ENCODE measurements around the gene OR51B6.
"Not testable (repeated sequence)": the region's sequence is repeated elsewhere in the genome, so short reads cannot be mapped to it uniquely, and the experiment has no call there.

OR51B6 gene, protein sequence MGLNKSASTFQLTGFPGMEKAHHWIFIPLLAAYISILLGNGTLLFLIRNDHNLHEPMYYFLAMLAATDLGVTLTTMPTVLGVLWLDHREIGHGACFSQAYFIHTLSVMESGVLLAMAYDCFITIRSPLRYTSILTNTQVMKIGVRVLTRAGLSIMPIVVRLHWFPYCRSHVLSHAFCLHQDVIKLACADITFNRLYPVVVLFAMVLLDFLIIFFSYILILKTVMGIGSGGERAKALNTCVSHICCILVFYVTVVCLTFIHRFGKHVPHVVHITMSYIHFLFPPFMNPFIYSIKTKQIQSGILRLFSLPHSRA

DNA sequence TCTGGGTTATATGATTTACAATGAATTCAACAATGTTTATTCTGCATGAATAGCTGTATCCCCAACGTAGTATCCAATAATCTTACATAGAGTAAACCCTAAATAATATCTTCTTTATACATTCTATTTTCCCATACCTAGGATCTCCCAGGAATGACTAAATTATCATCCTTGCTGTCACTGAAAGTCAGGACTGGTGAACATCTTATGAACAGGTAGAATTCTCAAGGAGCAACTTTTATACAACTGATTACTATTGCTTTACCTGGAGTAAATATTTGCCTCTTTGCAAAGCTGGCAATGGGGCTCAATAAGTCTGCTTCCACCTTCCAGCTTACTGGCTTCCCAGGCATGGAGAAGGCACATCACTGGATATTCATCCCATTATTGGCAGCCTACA is at the start of gene OR51B6:
Gene OR51B6, plus strand, starts transcription at position 301 of the 400 bp plus-strand sequence. Its CDS starts 0 bp downstream, at position 301.
- DNase-seq (ENCODE audit: low spot score) = no peak

DNA sequence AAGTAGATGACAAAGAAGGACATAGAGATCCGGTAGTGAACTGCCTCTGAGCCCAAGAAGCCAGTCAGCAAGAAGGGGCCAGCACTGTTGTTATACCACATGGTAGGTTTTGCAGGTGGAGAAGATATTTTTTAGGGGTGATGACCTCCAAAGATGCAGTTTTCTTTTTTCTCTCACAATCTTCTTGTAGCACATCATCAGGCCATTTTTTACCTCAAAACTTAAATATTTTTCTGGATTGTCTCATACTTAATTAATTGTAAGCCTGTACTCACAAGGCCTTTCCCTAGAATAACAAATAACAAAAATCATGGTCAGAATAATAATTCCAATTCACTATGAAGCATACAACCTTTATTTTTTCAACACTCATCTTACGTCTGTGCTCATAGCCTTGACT is 49.5 kb upstream of the OR51B6 start, which contains the start of gene OR51B4:
Gene OR51B4, minus strand, starts transcription at position 101 of the 400 bp plus-strand sequence. Its CDS starts 0 bp downstream, at position 101.
- DNase-seq (ENCODE audit: low spot score) = no peak

DNA sequence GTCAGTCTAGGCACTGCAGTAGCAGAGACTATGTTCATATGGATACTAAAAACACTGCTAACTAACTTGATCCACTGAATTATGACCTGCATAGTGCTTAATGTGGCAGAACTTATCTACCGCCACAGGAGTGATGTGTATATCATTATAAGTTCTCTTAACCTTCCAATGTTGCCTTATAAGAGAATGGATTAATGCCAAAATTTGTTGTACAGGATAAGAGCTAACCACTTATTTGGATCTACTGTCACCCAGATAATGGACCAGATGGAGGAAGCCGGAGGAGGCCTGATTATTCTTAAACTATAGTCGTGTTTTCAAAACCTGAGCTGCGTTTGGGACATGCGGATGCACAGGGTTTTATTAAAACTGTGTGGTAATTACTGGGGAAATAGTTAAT is 47.7 kb upstream of the OR51B6 start:
- DNase-seq (ENCODE audit: low spot score) = no peak

DNA sequence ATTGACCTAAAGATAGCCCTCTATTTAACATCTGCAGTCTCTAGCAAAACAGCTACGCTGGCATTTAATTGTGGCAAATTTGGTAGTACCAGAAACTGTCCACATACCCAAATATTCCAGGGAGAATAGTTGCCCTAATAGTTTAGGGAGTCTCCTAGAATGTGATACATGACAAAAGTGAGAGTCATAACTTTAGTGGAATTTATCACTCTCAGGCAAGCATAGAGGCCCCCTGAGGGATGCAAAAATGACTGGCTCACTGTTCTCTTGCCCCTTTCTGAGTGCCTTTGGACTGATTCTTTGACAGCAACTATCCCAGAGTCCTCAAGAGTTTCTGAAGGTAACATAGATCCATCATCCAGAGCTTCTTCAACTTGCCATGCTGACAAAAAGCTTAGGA is 47.3 kb upstream of the OR51B6 start:
- DNase-seq (ENCODE audit: low spot score) = no peak

DNA sequence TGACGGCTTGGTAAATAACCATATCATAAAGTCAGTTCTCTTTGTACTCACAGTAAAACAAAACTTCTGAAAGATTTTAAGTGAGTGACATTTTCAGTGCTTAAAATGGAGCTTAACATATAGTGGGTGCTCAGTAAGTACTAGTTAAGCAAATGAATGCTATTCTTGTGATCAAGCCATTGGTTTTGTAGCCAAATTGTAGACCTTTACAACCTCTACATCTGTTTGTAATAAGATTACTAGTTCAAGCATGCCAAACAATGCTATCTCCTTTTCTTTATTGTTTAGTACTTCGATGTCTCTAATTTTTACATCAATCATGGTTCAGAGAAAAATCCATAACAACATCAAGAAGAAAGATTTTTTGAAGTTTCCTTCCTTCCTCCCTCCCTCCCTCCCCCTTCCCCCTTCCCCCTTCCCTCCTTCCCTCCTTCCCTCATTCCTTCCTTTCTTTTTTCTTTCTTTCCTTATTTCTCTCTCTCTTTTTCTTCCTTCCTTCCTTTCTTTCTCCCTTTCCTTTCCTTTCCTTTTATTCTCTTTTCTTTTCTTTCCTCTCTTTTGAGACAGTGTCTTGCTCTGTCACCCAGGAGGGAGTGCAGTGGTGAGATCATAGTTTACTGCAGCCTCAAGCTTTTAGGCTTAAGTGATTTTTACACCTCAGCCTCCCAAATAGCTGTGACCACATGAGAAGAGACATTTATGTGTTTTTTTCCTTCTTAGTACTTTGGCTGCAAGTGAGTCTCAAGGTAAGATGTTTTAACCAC is 43.9 kb upstream of the OR51B6 start:
- DNase-seq (ENCODE audit: low spot score) = no peak

DNA sequence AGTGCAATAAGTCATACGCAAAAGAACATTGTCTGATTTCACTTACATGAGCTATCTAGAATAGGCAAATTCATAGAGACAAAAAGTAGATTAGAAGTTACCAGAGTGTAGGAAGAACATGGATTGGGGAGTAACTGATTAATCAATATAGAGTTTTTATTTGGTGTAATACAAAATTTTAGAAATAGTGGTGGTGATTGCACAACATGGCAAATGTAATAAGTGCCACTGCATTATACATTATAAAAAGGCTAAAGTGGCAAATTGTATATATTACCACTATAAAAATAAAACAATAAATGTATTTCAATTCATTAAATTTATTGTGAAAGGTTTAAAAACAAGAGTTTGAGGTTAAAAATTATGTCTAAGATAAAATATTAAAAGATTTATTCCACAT is 40.9 kb upstream of the OR51B6 start:
- no peak for DNase-seq (ENCODE audit: low spot score)

DNA sequence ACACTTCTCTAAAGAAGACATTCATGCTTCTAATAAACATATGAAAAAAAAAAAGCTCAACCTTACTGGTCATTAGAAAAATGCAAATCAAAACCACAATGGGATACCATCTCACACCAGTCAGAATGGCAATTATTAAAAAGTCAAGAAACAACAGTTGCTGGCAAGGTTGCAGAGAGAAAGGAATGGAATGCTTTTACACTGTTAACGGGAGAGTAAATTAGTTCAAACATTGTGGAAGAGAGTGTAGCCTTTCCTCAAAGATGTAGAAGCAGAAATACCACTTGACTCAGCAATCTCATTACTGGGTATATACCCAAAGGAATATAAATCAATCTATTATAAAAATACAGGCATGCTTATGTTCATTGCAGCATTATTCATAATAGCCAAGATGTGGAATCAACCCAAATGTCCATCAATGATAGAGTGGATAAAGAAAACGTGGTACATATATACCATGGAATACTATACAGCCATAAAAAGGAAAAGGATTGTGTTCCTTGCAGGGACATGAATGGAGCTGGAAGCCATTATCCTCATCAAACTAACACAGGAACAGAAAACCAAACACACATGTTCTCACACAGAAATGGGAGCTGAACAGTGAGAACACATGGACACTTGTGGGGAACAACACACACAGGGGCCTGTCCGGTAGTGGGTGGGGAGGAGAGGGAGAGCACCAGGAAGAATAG is 37.8 kb upstream of the OR51B6 start:
- DNase-seq (ENCODE audit: low spot score) = not testable (repeated sequence)

DNA sequence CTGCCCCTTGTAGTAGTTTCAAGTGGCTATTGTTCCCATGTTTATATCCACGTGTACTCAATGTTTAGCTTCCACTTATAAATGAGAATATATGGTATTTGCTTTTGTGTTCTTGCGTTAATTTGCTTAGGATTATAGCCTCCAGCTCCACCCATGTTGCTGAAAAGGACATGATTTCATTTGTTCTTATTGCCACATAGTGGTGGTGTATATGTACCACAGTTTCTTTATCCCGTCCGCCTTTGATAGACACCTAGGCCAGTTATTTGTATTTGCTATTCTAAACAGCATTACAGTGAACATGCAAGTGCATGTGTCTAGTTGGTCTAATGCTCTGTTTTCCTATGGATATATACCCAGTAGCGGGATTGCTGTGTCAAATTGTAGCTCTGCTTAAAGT is 34.0 kb upstream of the OR51B6 start:
- DNase-seq (ENCODE audit: low spot score) = no peak

DNA sequence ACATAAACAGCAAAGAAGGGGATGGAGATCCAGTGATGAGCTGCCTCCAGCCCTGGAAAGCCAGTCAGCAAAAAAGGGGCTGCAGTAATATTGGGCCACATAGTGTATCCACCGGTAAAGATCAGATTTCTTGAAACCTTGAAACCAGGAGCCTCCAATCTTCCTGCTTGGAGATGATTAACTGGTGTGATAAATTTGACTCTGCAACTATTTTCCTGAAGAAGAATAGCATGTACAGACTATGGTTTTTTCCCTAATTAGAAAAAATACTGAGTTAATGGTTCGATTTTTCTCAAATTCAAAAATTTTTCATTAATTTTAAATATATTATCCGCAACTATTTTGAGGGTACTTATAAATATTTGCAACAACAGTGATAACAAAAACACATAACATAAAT is 27.1 kb upstream of the OR51B6 start, which contains the start of gene OR51B2:
Gene OR51B2, minus strand, starts transcription at position 101 of the 400 bp plus-strand sequence. Its CDS starts 0 bp downstream, at position 101.
- no peak for DNase-seq (ENCODE audit: low spot score)

DNA sequence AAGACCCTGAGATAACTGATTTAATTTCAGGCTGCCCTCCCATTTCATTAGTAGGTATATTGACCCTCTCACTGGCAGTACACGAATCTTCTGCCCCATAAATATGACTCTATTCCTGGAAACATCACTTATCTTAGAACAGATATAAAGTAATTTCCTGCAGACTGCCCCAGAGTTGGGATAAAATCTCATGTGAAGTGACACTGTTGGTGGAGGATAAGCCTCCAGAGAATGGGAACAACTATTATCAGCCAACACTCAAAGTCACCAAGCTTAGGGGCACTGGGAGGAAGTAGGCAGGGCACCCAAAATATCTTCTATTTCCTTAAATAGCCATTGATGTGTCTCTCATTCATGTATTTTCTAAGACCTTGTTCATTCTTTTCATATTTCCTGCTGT is 16.1 kb upstream of the OR51B6 start:
- DNase-seq (ENCODE audit: low spot score) = no peak

DNA sequence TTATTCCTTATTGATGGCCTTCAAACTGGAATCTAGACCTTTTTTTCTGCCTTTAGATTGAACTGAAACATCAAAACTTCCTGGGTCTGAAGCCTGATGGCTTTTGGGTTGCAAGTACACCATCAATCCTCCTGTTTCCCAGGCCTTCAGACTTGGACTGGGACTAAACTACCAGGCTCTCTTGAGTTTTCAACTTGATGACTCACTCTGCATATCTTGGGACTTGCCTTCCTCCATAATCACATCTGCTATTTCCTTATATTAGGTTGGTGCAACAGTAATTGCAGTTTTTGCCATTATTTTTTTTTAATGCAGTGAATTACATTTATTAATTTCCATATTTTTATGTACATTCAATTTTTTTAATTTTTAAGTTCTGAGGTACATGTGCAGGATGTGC is 15.0 kb upstream of the OR51B6 start:
- DNase-seq (ENCODE audit: low spot score) = no peak

DNA sequence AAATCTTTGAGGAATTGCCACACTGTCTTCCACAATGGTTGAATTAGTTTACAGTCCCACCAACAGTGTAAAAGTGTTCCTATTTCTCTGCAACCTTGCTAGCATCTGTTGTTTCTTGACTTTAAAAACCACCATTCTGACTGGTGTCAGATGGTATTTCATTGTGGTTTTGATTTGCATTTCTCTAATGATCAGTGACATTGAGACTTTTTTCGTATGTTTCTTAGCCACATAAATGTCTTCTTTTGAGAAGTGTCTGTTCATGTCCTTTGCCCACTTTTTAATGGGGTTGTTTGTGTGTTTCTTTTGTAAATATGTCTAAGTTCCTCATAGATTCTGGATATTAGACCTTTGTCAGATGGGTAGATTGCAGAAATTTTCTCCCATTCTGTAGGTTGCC is 14.1 kb upstream of the OR51B6 start:
- DNase-seq (ENCODE audit: low spot score) = not testable (repeated sequence)

DNA sequence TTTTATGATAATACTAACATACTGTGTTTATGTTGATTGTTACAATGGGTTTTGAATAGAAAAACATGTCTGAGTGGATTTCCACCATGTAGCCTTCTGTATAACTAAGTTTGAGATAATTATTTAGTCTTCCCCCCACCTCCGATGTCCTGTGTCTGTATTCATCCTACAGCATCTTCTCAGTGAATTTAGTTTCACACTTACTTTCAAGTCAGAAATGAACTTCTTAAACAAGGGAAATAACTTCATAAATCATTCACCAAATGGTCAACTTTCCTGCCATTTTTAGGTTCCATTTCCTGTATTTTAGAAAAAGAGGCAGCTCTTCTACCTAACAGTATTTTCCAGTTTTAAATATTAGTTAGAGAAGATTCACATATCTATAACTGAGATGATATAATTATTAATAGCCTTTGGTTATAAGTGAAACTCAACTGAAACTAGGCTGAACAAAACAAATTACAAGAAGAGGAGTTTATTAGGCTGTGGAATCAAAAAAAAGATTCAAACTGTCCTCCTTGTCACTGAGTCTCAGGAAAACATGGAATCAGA is 11.5 kb upstream of the OR51B6 start:
- no peak for DNase-seq (ENCODE audit: low spot score)

DNA sequence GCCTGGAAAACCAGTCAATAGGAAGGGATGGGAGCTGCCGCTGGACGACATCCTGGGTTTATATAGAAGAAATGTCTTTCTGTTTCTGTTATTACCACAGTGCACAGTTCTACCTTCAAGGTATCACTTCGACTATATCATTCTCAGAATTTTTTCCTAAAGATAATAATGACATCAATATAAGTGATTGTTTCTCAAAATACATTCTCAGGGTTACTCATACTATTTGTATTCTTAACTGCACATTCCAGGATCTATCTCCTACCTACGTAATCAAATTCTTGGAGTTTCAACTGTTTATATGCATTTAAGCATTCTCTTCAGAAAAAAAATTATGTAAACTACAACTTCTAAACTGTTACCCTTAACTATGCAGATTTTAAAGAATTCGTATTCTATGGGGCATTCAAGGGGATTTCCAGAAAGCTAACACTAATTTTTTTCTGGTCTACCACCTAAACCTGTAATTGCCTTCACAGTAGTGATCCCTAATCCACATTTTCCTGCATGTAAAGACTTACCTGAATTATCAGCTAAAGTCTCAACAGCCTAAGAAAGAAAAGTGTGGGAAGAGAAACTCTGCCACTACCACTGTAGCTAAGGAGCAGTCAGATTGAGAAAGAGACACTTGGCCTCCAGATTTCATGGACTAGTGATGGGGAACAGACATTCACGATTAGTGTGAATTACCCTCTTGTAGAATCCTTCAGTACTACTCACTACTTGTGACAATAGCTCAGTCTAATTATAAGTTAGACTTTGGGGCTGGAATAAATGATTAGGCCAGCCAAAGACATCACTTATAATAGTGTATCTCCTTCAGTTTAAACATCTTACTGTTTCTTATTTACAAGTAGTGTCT is 7.6 kb upstream of the OR51B6 start, which contains the start of gene OR51B5:
Gene OR51B5, minus strand, starts transcription at position 51 of the 862 bp plus-strand sequence. Its CDS starts 0 bp downstream, at position 51.
- no peak for DNase-seq (ENCODE audit: low spot score)

DNA sequence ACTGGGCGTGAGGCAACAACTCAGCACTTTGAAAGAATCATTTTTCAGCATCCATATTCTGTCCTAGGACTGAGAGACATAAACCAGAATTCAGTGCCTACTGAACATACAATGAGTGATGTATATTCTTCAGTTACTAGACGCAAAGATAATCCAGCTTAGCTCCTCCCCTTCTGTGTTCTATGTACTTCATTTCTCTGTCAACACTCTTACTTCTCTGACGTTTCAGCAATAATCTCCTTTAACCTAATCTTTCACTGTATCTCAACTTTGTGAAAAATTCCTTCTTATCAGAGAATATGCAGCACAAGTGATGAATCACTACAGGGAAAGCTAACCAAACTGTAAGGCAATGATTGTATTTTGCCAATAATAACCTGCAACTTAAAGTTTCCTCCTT is 5.5 kb upstream of the OR51B6 start:
- no peak for DNase-seq (ENCODE audit: low spot score)

DNA sequence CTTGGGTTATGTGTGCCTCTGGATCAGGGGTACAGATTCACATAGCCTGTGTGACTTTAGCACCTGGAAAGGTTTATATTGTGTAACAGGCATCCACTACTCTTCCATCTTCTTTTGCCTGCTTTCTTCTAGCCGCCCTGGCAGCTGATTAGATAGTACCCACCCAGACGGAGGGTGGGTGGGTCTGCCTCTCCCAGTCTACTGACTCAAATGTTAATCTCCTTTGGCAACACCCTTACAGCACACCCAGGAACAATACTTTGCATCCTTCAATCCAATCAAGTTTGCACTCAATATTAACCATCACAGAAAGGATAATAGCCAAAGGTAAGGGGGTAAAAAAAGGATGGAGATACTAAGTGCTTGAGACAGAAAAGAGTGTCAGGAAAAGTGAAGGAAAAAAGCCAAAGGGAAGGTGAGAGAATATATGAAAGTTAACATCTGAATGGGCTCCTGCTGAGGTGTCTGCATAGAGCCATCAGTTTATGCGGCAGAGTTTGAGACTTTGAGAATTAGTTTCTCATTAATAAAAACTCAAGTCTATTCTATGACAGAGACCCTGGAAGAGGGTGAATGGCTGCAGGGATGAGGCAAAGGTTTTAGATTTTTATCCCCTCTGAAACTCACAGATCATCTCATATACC is 2.6 kb upstream of the OR51B6 start:
- no peak for DNase-seq (ENCODE audit: low spot score)

DNA sequence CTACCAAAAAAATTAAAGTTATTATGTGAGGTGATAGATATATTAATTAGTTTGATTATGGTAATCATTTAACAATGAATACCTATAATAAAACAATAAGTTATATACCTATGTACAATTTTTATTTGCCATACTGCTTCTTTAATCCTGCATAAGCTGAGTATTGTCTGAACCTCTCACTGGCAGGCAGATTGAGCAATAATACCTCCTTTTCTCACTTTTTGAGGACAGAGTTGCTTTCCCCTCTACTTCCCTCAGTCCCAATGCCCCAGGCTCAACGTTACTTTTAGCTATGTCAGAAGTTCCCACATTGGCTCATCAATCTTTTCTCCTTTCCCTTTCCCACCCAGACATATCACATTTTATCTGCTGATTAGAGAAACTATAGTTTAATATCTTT is 1.8 kb upstream of the OR51B6 start:
- no peak for DNase-seq (ENCODE audit: low spot score)

DNA sequence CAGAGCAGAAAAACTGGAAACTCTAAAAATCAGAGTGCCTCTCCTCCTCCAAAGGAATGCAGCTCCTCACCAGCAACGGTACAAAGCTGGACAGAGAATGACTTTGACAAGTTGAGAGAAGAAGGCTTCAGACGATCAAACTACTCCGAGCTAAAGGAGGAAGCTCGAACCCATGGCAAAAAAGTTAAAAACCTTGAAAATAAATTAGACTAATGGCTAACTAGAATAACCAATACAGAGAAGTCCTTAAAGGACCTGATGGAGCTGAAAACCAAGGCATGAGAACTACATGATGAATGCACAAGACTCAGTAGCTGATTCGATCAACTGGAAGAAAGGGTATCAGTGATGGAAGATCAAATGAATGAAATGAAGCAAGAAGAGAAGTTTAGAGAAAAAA is 4.7 kb downstream of the OR51B6 start:
- DNase-seq (ENCODE audit: low spot score) = not testable (repeated sequence)

DNA sequence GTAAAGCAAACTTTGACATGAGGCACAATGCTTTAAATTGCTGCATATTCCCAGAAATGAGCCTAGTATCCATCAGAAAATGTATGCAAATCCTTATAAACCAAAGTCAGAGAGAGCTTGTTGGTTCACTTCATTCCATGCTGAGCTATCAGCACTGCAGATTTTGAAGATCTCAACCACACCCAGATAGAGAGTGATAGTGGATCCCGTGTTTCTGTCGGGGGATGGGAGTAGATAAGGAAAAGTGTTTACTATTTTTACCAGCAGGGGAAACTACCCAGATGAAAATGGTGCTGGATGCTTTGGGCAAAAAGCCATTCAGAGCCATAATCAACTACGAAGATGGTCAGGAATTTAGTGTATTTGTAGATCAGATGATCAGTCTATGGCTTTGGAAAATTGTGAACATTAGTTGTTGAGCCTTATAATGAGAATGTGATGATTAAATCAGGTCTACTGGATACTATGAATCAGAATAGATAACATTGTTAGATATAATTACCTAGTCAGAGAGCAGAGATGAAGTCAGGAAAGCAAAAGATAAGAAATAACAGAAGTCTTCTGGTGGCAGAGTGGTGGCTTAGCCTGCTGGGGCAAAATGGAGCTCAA is 10.8 kb downstream of the OR51B6 start:
- DNase-seq (ENCODE audit: low spot score) = no peak

DNA sequence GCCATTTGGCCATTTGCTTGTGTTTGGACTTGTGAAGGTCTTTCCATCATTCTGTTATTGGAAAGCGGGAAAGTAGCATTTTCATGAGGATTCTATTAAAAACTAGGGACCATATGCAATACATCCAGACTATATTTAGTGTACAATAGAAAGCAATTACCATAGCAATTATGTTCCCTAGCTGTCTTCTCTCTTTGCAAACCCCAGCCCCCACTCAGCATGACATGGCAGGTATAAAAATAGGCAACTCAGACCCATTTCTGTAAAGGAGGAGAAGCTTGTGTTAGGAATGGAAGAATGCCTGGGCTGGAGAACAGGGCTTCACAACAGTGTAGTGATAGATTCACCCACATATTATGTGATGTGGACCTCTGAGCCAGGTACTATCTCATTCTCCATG is 12.4 kb downstream of the OR51B6 start:
- DNase-seq (ENCODE audit: low spot score) = no peak

All from iPS-NIHi11 (cell line).